ENCODE data around the gene NFATC2. TPM values are rescaled to one million over a fixed set of nuclear protein-coding genes. Genes with fewer than 3 reads are reported as not detected.
A peak's percentile ranks its signal among the peaks of the same experiment; 100 is the strongest.

Gene NFATC2
- total RNA-seq = 10 to 100 TPM; 15.7 to 17.4 TPM

- Mint-ChIP-seq H3K4me1 (ENCODE audit: low read depth) (peaks cover 28% of the 10 kb centered on the region), H3K9me3 (no peaks in the 10 kb centered on the region), H3K36me3 (ENCODE audit: low read depth) (peaks cover 8% of the 10 kb centered on the region), H3K27me3 (ENCODE audit: low read depth) (no peaks in the 10 kb centered on the region), H3K27ac (peak within 1 kb of the TSS; percentile 98), H3K4me3 (peak within 1 kb of the TSS; percentile 96)
- intact Hi-C loops (cut with micrococcal nuclease) = loop anchor here (2.0 kb wide), 1 partner anchor 20 kb away; no protein-coding TSS in a partner anchor
- CTCF ChIA-PET = interaction anchor here (0.6 to 3.0 kb wide), 17 partner anchors 9 to 742 kb away, joined by 3 to 16 read pairs (median 5); no protein-coding TSS in a partner anchor
- DNase-seq = no peak
These were observed at the start of gene NFATC2 for GRCh38 chr20:51542571-51543421. Gene NFATC2, minus strand, starts transcription at chr20:51542719. Its CDS starts 220 bp downstream, at chr20:51542499.

- intact Hi-C loops (cut with micrococcal nuclease) = loop anchor here (10.0 kb wide), 2 partner anchors 367 to 607 kb away; no protein-coding TSS in a partner anchor
- Mint-ChIP-seq H3K4me3 (no peak overlapping the region), H3K36me3 (ENCODE audit: low read depth) (no peaks in the 10 kb centered on the region), H3K4me1 (ENCODE audit: low read depth) (peaks cover 17% of the 10 kb centered on the region), H3K27ac (no peak overlapping the region), H3K27me3 (ENCODE audit: low read depth) (no peaks in the 10 kb centered on the region), H3K9me3 (no peaks in the 10 kb centered on the region)
- CTCF ChIA-PET = no interaction called here
- no peak for DNase-seq
These were observed 49.4 kb upstream of the NFATC2 start for GRCh38 chr20:51591871-51592270.

DNA sequence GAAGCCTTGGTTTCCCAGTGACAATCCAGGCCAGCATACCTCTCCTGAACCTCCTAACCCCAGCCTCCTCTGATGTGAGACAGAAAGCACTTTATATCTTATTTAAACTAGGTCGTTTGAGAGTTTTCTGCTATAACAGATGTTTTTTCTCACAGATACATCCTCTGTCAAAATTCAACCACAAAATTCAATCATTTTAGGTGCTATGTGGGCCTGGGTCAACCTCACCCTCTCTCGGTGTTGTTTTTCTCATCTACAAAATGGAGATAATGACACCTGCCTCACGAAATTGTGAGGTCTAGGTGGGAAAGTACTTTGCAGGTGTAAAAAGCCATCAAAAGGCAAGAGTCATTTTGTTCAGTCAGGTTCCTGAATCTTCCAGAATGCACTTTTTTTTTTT lies 46.2 kb upstream of the NFATC2 start:
- Mint-ChIP-seq H3K9me3 (no peaks in the 10 kb centered on the region), H3K4me3 (no peak overlapping the region), H3K27me3 (ENCODE audit: low read depth) (no peaks in the 10 kb centered on the region), H3K4me1 (ENCODE audit: low read depth) (peaks cover 9% of the 10 kb centered on the region), H3K36me3 (ENCODE audit: low read depth) (no peaks in the 10 kb centered on the region), H3K27ac (no peak overlapping the region)
- no peak for DNase-seq
- CTCF ChIA-PET = interaction anchor here (0.6 kb wide), 1 partner anchor 202 kb away, joined by 5 read pairs; no protein-coding TSS in a partner anchor
- intact Hi-C loops (cut with micrococcal nuclease) = no loop called here

DNA sequence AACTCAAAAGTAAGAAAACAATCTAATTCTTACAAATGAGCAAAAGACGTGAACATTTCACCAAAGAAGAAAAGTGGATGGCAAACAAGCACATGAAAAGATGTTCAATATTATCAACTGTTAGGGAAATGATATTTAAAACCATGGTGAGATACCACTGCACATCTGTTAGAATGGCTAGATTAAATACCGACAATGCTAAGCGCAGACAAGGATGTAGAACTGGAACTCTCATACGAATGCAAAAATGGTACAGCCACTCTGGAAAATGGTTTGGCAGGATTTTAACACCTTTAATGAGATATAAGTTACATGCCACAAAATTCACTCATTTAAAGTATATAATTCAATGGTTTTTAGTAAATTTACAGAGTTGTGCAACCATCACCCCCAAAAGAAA lies 44.6 kb upstream of the NFATC2 start:
- H3K36me3 Mint-ChIP-seq (ENCODE audit: low read depth) = no peaks in the 10 kb centered on the region
- intact Hi-C loops (cut with micrococcal nuclease) = no loop called here

GRCh38 chr20:51586005-51586440 lies 43.5 kb upstream of the NFATC2 start:
- Mint-ChIP-seq H3K4me1 (ENCODE audit: low read depth) (peaks cover 9% of the 10 kb centered on the region), H3K27me3 (ENCODE audit: low read depth) (no peaks in the 10 kb centered on the region), H3K36me3 (ENCODE audit: low read depth) (no peaks in the 10 kb centered on the region), H3K27ac (no peak overlapping the region), H3K9me3 (no peaks in the 10 kb centered on the region), H3K4me3 (no peak overlapping the region)
- CTCF ChIA-PET = interaction anchor here (0.7 to 0.9 kb wide), 2 partner anchors 8 to 12 kb away, joined by 3 to 8 read pairs; no protein-coding TSS in a partner anchor
- no peak for DNase-seq
- intact Hi-C loops (cut with micrococcal nuclease) = no loop called here

More for the DNA sequence above, 44.6 kb upstream of the NFATC2 start:
- DNase-seq = no peak
- H3K4me1 Mint-ChIP-seq (ENCODE audit: low read depth) = peaks cover 9% of the 10 kb centered on the region
- no peak overlapping the region for H3K4me3 Mint-ChIP-seq
- H3K27me3 Mint-ChIP-seq (ENCODE audit: low read depth) = no peaks in the 10 kb centered on the region
- H3K27ac Mint-ChIP-seq = no peak overlapping the region
- H3K9me3 Mint-ChIP-seq = no peaks in the 10 kb centered on the region
- CTCF ChIA-PET = interaction anchor here (0.8 kb wide), 1 partner anchor 142 kb away, joined by 3 read pairs; no protein-coding TSS in a partner anchor

DNA sequence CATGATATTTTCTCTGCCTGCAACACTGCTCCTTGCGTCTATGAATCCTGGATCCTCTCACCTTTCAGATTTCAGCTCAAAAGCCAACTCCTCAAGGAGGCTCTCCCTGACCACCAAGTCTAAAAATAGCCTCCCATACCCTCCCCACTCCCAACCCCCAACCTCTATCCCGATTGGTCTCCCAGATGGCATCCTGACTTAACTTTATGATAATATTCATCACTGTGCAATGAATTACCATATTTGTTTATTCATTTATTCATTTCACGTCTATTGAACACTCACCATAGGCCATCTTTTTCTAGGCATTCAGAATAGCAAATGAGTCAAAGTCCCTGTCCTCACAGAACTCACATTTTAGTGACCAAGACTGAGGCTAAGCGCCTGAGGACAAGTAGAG lies 42.6 kb upstream of the NFATC2 start:
- no peak overlapping the region for H3K4me3 Mint-ChIP-seq
- CTCF ChIA-PET = interaction anchor here (0.9 kb wide), 1 partner anchor 12 kb away, joined by 3 read pairs; no protein-coding TSS in a partner anchor
- no peak overlapping the region for H3K27ac Mint-ChIP-seq
- no peaks in the 10 kb centered on the region for H3K9me3 Mint-ChIP-seq
- DNase-seq = no peak
- H3K4me1 Mint-ChIP-seq (ENCODE audit: low read depth) = peaks cover 9% of the 10 kb centered on the region
- intact Hi-C loops (cut with micrococcal nuclease) = no loop called here
- no peaks in the 10 kb centered on the region for H3K27me3 Mint-ChIP-seq (ENCODE audit: low read depth)
- H3K36me3 Mint-ChIP-seq (ENCODE audit: low read depth) = no peaks in the 10 kb centered on the region

DNA sequence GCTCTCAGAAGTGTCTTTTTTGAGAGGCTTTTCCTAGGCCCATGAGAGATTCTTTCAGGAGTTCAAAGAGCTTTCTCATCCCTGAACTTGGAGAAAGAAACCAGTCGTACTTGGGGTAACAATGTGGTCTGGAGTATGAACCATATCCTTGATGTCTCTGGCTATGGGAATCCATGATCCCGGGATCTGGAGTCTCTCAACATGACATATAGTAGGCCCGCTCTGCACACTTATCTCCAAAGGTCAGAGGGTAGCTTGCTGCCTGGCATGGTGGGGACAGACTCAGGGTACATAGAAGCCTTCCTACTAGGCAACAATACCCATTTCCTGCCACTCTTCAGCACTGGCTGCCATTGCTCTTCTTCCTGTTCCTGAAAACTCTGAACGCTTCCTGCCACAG lies 42.2 kb upstream of the NFATC2 start:
- CTCF ChIA-PET = interaction anchor here (1.2 kb wide), 1 partner anchor 43 kb away, joined by 4 read pairs; the partner anchor contains the start of gene NFATC2
- H3K4me1 Mint-ChIP-seq (ENCODE audit: low read depth) = peaks cover 9% of the 10 kb centered on the region
- intact Hi-C loops (cut with micrococcal nuclease) = no loop called here

DNA sequence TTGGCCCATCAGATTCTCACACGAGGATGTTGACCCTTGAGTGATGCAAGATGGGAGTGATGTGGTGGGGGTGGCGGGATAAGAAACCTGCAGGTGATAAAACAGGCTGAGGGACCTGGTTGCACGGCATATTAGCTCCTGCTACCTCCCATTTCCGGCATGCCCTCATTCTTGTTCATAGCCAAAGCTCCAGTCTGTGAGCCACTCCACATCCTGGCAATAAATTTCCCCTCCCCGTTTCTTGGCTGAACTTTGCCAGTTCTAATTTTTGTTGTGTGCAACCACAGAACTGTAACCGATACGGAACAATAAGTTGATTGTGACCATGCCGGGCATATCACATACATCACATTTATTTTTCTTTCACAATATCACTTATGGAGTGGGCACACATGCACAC lies 41.6 kb upstream of the NFATC2 start:
- Mint-ChIP-seq H3K27ac (no peak overlapping the region), H3K36me3 (ENCODE audit: low read depth) (no peaks in the 10 kb centered on the region), H3K4me1 (ENCODE audit: low read depth) (peaks cover 9% of the 10 kb centered on the region), H3K4me3 (no peak overlapping the region), H3K27me3 (ENCODE audit: low read depth) (no peaks in the 10 kb centered on the region), H3K9me3 (no peaks in the 10 kb centered on the region)
- intact Hi-C loops (cut with micrococcal nuclease) = no loop called here
- no peak for DNase-seq
- CTCF ChIA-PET = interaction anchor here (1.2 to 1.5 kb wide), 2 partner anchors 11 to 42 kb away, joined by 4 to 7 read pairs; partner anchors contain the start of gene NFATC2

More for the DNA sequence above, 42.2 kb upstream of the NFATC2 start:
- no peaks in the 10 kb centered on the region for H3K36me3 Mint-ChIP-seq (ENCODE audit: low read depth)
- no peaks in the 10 kb centered on the region for H3K9me3 Mint-ChIP-seq
- no peak overlapping the region for H3K4me3 Mint-ChIP-seq
- no peak for DNase-seq
- no peak overlapping the region for H3K27ac Mint-ChIP-seq
- H3K27me3 Mint-ChIP-seq (ENCODE audit: low read depth) = no peaks in the 10 kb centered on the region

GRCh38 chr20:51583499-51583898 lies 41.0 kb upstream of the NFATC2 start:
- Mint-ChIP-seq H3K4me3 (no peak overlapping the region), H3K27ac (no peak overlapping the region), H3K4me1 (ENCODE audit: low read depth) (peaks cover 9% of the 10 kb centered on the region), H3K36me3 (ENCODE audit: low read depth) (no peaks in the 10 kb centered on the region), H3K27me3 (ENCODE audit: low read depth) (no peaks in the 10 kb centered on the region), H3K9me3 (no peaks in the 10 kb centered on the region)
- intact Hi-C loops (cut with micrococcal nuclease) = no loop called here
- DNase-seq = no peak
- CTCF ChIA-PET = interaction anchor here (1.2 to 1.5 kb wide), 2 partner anchors 12 to 41 kb away, joined by 4 to 7 read pairs; partner anchors contain the start of gene NFATC2

- Mint-ChIP-seq H3K27ac (no peak overlapping the region), H3K4me1 (ENCODE audit: low read depth) (peaks cover 9% of the 10 kb centered on the region), H3K4me3 (no peak overlapping the region), H3K27me3 (ENCODE audit: low read depth) (no peaks in the 10 kb centered on the region), H3K36me3 (ENCODE audit: low read depth) (no peaks in the 10 kb centered on the region), H3K9me3 (no peaks in the 10 kb centered on the region)
- DNase-seq = no peak
- CTCF ChIA-PET = interaction anchor here (1.5 kb wide), 1 partner anchor 12 kb away, joined by 7 read pairs; no protein-coding TSS in a partner anchor
- intact Hi-C loops (cut with micrococcal nuclease) = no loop called here
These were observed 40.6 kb upstream of the NFATC2 start for GRCh38 chr20:51583073-51583472.

GRCh38 chr20:51581571-51581970 lies 39.1 kb upstream of the NFATC2 start:
- Mint-ChIP-seq H3K4me3 (no peak overlapping the region), H3K27me3 (ENCODE audit: low read depth) (no peaks in the 10 kb centered on the region), H3K36me3 (ENCODE audit: low read depth) (no peaks in the 10 kb centered on the region), H3K27ac (no peak overlapping the region), H3K4me1 (ENCODE audit: low read depth) (peaks cover 9% of the 10 kb centered on the region), H3K9me3 (no peaks in the 10 kb centered on the region)
- CTCF ChIA-PET = interaction anchor here (0.6 kb wide), 2 partner anchors 38 to 832 kb away, joined by 3 to 5 read pairs; no protein-coding TSS in a partner anchor
- intact Hi-C loops (cut with micrococcal nuclease) = no loop called here
- DNase-seq = no peak

- H3K4me3 Mint-ChIP-seq = no peak overlapping the region
- peaks cover 1% of the 10 kb centered on the region for H3K36me3 Mint-ChIP-seq (ENCODE audit: low read depth)
- no peak overlapping the region for H3K27ac Mint-ChIP-seq
- peaks cover 2% of the 10 kb centered on the region for H3K9me3 Mint-ChIP-seq
- peaks cover 8% of the 10 kb centered on the region for H3K4me1 Mint-ChIP-seq (ENCODE audit: low read depth)
- no peaks in the 10 kb centered on the region for H3K27me3 Mint-ChIP-seq (ENCODE audit: low read depth)
- DNase-seq = no peak
- intact Hi-C loops (cut with micrococcal nuclease) = no loop called here
- CTCF ChIA-PET = no interaction called here
These were observed 36.6 kb upstream of the NFATC2 start for GRCh38 chr20:51579137-51579536.
